PC-9 (cell line): ENCODE results near the gene C11orf65. TPM values are rescaled to one million over a fixed set of nuclear protein-coding genes. Genes with fewer than 3 reads are reported as not detected.

Experiments
- BruUV-seq: library from RNA; stranded (reverse); fragments of 400-500 nt; replicated peaks from 2 replicates; lab custom pipeline; 2021; lab: Mats Ljungman, UMichigan
- CTCF ChIA-PET: fragments of 300-600 bp; sonication (Branson Sonifier 250); formaldehyde crosslinking; loops from one replicate; lab custom pipeline; 2022; ENCODE audit warnings: antibody characterized with exemption; lab: Charles Lee
- POLR2A ChIA-PET: fragments of 300-600 bp; sonication (Branson Sonifier 250); formaldehyde crosslinking; loops from one replicate; lab custom pipeline; 2022; ENCODE audit warnings: antibody characterized with exemption; ENCODE audit not compliant: unreplicated experiment; lab: Charles Lee
- DNase-seq, 2 experiments: peaks; one replicate each; pipeline versions ENCODE4 v3.0.0 to v3.0.0-alpha.2; 2015 to 2022; ENCODE audit warnings: mixed read lengths in 1 of 2
- H2AFZ ChIP-seq: fragments of 200-600 bp; sonication (generic); 2 replicates; pipeline ENCODE4 v1.8.1; 2017; ENCODE audit warnings: antibody characterized with exemption
- H3F3A ChIP-seq: fragments of 200-600 bp; sonication (generic); 2 replicates; pipeline ENCODE4 v1.8.1; 2017; ENCODE audit warnings: antibody characterized with exemption, mild to moderate bottlenecking, low read depth; ENCODE audit not compliant: insufficient read depth
- H3K27ac ChIP-seq: fragments of 200-600 bp; sonication (generic); 2 replicates; pipeline ENCODE4 v1.6.1; 2016; ENCODE audit warnings: mixed run types
- H3K27me3 ChIP-seq: fragments of 200-600 bp; sonication (generic); 2 replicates; pipeline ENCODE4 v1.6.1; 2016; ENCODE audit warnings: low read depth, mixed run types; ENCODE audit not compliant: insufficient read depth
- H3K36me3 ChIP-seq: fragments of 200-600 bp; sonication (generic); 2 replicates; pipeline ENCODE4 v1.6.1; 2016; ENCODE audit warnings: low read depth, mixed run types
- H3K4me1 ChIP-seq: fragments of 200-600 bp; sonication (generic); replicated peaks from 2 replicates; pipeline ENCODE4 v1.6.1; 2016; ENCODE audit warnings: mixed run types; ENCODE audit not compliant: insufficient read depth
- H3K4me2 ChIP-seq: fragments of 200-600 bp; sonication (generic); 2 replicates; pipeline ENCODE4 v1.6.1; 2017; ENCODE audit warnings: mixed run types
- H3K4me3 ChIP-seq: fragments of 200-600 bp; sonication (generic); 2 replicates; pipeline ENCODE4 v1.6.1; 2016; ENCODE audit warnings: mixed run types
- H3K79me2 ChIP-seq: fragments of 200-600 bp; sonication (generic); 2 replicates; pipeline ENCODE4 v1.6.1; 2017; ENCODE audit warnings: low read depth, mixed run types
- H3K9me2 ChIP-seq: fragments of 200-600 bp; sonication (generic); 2 replicates; pipeline ENCODE4 v1.8.1; 2017; ENCODE audit warnings: mild to moderate bottlenecking; ENCODE audit not compliant: insufficient read depth
- H3K9me3 ChIP-seq: fragments of 200-600 bp; sonication (generic); 2 replicates; pipeline ENCODE4 v1.8.1; 2016; ENCODE audit warnings: low read depth; ENCODE audit not compliant: insufficient read depth
- H4K20me1 ChIP-seq: fragments of 200-600 bp; sonication (generic); 2 replicates; pipeline ENCODE4 v1.8.1; 2017; ENCODE audit not compliant: insufficient read depth
- EZH2 ChIP-seq: fragments of 200-600 bp; sonication (generic); IDR thresholded peaks from 2 replicates; pipeline ENCODE4 v1.8.0; 2017; ENCODE audit warnings: antibody characterized with exemption, low read depth
- intact Hi-C: fragments of 100-400 bp; cut with micrococcal nuclease; formaldehyde crosslinking; loops from one replicate; pipeline ENCODE4 v1.10.0; 2022; ENCODE audit not compliant: unreplicated experiment
- total RNA-seq: library from RNA; stranded (reverse); gene quantifications from 2 replicates; pipeline ENCODE4 v1.2.3, GENCODE V29; 2021
- TF ChIP-seq, protein P1 (sequence below): fragments of 200-600 bp; sonication (generic); conservative IDR thresholded peaks from 2 replicates; pipeline ENCODE4 v1.6.1; 2017; ENCODE audit warnings: mixed run types, antibody characterized with exemption, mild to moderate bottlenecking, moderate library complexity

C11orf65 gene
- total RNA-seq, 1 experiment from 2014 or later = 1.7 TPM

DNA sequence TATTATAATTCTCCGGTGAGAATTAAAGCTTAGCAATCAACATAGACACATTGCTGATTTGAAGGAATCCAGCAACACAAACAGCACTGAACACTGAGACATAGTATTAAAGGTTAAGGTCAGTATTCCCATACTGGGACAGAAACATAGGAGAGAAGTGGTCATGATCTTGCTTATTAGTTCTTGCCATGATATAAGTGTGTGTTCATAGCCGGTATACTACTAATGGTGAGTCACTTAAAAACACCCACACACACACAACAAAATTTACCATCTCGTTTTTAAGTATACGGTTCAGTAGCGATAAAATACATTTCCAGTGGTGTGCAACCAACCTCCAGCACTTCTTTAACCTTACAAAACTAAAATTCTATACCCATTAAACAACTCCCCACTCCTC, 96.3 kb downstream of the C11orf65 start:
- CTCF ChIA-PET = no interaction called here
- H3K9me2 ChIP-seq = no peaks in the 10 kb centered on the region

DNA sequence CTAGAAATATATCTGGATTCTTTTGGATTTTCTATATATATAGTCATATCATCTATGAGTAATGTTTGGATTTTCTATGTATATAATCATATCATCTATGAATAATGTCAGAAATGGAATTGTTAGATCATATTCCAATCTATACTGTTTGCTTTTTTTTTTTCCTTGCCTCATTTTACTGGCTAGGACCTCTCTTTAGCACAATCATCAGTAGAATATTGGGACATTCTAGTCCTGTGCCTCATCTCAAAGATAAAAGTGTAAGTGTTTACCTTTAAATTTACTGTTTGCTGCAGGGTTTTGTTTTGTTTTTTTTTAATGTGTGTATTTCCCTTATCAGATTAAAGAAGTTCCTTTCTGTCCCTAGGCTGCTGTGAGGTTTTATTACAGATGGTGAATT, 97.0 kb downstream of the C11orf65 start:
- no TSS peak for BruUV-seq
- Histone ChIP-seq H3K4me3 (no peak overlapping the region), H3K36me3 (no peaks in the 10 kb centered on the region), H3K9me3 (no peaks in the 10 kb centered on the region; the same call in 1 of the 2 replicates), H2AFZ (no peak overlapping the region), H3K9me2 (no peaks in the 10 kb centered on the region), H4K20me1 (no peaks in the 10 kb centered on the region), H3K79me2 (no peaks in the 10 kb centered on the region), H3F3A (no peaks in the 10 kb centered on the region), H3K27ac (no peak overlapping the region), H3K4me2 (no peak overlapping the region), H3K4me1 (no peaks in the 10 kb centered on the region), H3K27me3 (no peaks in the 10 kb centered on the region)
- DNase-seq = no peak
- ChIA-PET POLR2A (no interaction called here), CTCF (no interaction called here)
- intact Hi-C loops = no loop called here
- TF ChIP-seq, protein P1, sequence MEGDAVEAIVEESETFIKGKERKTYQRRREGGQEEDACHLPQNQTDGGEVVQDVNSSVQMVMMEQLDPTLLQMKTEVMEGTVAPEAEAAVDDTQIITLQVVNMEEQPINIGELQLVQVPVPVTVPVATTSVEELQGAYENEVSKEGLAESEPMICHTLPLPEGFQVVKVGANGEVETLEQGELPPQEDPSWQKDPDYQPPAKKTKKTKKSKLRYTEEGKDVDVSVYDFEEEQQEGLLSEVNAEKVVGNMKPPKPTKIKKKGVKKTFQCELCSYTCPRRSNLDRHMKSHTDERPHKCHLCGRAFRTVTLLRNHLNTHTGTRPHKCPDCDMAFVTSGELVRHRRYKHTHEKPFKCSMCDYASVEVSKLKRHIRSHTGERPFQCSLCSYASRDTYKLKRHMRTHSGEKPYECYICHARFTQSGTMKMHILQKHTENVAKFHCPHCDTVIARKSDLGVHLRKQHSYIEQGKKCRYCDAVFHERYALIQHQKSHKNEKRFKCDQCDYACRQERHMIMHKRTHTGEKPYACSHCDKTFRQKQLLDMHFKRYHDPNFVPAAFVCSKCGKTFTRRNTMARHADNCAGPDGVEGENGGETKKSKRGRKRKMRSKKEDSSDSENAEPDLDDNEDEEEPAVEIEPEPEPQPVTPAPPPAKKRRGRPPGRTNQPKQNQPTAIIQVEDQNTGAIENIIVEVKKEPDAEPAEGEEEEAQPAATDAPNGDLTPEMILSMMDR = no peak
- no peak for TF ChIP-seq EZH2

More for the DNA sequence above, 96.3 kb downstream of the C11orf65 start:
- DNase-seq = no peak
- Histone ChIP-seq H3K27ac (no peak overlapping the region), H3K79me2 (no peaks in the 10 kb centered on the region), H3K9me3 (no peaks in the 10 kb centered on the region; the same call in 1 of the 2 replicates), H3K27me3 (no peaks in the 10 kb centered on the region), H3K4me1 (no peaks in the 10 kb centered on the region), H3K4me2 (no peak overlapping the region), H3K36me3 (no peaks in the 10 kb centered on the region), H4K20me1 (no peaks in the 10 kb centered on the region), H3K4me3 (no peak overlapping the region), H2AFZ (no peak overlapping the region), H3F3A (no peaks in the 10 kb centered on the region)
- TF ChIP-seq, protein P1 = no peak
- no peak for TF ChIP-seq EZH2
- intact Hi-C loops = no loop called here
- BruUV-seq = no TSS peak
- POLR2A ChIA-PET = no interaction called here

DNA sequence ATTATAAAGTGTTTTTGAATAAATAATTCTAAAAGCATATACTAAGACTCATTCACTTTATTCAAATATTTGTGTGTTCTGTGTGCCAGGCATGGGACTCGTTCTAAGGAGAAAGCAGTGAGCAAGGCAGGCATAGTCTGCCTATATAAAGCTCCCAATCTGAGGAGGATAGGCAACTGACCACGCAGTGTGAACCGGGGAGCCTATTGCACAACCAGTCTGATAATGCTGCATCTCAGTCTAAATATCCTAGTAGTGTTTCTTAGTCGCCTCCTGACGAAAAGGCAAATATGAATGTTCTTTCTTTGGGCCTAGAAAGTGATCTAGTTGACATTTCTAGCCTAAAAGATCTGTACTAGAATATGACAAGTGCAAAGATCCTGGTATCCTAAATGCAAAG, 98.3 kb downstream of the C11orf65 start:
- no peak for DNase-seq
- Histone ChIP-seq H3K27me3 (no peaks in the 10 kb centered on the region), H3K4me1 (no peaks in the 10 kb centered on the region), H4K20me1 (no peaks in the 10 kb centered on the region), H3K79me2 (no peaks in the 10 kb centered on the region), H3F3A (no peaks in the 10 kb centered on the region), H3K9me3 (no peaks in the 10 kb centered on the region), H3K27ac (no peak overlapping the region), H2AFZ (no peak overlapping the region), H3K4me2 (no peak overlapping the region), H3K9me2 (no peaks in the 10 kb centered on the region), H3K36me3 (no peaks in the 10 kb centered on the region), H3K4me3 (no peak overlapping the region)
- BruUV-seq = no TSS peak
- ChIA-PET CTCF (no interaction called here), POLR2A (no interaction called here)
- intact Hi-C loops = no loop called here
- TF ChIP-seq EZH2 = no peak
- TF ChIP-seq, protein P1 = no peak
